HG02938 (cell line): Measurements from ENCODE around the gene KIF25.

ENCODE experiments used
- ATAC-seq: cut with Tn5 transposase; IDR thresholded peaks from one replicate; pipeline ENCODE4 v1.9.1; 2021; ENCODE audit warnings: mild to moderate bottlenecking, moderate library complexity; ENCODE audit not compliant: unreplicated experiment

KIF25 gene

DNA sequence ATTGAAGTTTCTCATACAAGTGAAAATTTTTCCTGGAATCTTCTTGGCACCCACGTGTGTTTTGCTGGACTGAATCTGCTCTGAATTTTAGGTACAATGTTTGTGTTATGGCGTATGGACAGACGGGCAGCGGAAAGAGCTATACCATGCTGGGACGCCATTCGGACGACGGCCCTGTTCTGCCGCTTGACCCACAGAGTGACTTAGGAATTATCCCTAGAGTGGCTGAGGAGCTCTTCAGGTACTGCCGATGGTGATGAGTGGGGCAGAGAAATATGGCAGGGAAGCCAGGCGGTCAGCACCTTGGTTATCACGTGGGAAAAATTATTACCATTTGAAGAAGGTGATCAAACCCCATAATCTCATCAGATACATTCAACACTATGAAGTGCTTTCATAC is 36.3 kb downstream of the KIF25 start:
- no peak for ATAC-seq

DNA sequence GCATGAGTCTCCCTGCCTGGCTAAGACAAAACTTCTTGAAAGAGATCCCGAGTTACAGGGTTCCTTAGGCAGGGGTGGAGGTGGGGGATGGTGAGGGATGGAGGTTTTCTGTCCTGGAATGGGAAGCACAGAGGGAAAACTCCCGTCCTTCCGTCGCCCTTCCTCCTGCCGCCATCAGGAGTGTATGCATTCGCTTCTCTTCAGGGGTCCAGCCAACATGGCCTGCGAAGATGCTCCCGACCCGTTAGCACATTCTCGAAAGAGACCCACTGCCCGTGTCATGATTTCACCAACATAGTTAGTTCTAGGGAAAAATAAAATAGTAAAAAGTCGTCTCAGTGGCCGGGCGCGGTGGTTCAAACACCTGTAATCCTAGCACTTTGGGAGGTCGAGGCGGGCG is 37.1 kb downstream of the KIF25 start:
- ATAC-seq, result no peak

DNA sequence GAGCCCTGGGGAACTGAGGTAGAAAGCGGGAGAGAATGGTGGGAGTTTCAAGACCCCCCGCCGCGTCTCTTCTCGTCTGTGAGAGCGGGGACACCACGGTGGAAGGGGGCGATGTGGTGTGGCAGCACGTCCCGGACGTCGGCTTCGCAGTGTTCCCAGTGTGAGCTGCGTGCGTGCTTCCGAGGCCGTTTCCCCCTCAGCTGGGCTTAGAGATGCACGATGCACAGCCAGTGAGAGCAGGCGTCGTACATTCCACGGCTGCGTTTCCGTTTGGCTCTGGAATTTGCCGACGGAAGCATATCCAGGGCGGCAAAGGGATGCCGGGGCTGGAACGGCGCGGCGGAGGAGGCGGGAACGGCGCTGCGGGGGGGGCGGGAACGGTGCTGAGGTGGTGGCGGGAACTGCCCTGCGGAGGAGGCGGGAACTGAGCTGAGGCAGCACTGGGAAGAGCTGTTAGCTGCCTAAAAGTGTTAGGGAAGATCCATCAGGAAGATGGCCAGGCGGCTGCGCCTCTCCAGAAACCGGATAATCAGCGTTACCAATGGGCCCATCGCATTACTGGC is 37.7 kb downstream of the KIF25 start:
- no peak for ATAC-seq

DNA sequence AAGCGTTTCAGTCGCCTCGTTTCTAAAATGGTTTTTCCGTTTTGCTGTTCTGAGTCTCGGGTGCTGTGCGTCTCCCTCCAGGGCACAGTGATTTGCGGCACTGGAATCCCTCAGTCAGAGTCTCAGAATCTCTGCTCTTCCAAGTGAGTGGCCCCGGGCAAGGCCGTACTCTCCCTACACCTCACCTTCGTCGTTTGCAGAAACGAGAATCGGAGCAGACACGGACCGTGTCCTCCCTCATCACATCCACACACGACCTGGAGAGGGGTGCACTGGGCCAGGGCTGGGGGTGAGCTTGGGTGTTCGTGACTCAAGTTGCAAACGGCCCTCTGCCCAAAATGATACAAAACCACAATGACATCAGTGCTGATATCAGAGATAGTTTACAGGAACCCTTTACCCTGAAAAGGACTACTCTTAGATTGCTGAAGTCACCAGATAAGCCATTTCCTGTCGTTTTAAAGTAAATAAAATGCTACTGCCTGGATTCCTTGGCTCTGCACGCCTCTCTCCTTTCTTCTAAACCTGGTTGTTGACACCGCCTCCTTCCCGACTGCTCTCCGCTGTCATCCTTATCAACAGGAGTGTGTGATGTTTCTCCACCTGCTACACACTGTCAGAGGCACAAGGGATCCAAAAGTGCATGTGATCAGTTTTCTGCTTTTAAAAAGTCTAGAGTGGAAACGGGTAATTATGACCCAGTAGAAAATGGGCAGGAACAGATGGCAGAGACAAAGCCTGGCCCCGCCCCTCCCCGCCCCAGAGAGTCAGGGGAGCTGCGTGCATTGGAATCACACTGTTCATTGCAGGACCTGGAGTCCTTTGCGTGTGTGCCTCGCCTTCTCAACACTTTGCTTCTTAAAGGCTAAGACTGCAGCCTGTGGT is 38.4 kb downstream of the KIF25 start:
- ATAC-seq, result no peak

DNA sequence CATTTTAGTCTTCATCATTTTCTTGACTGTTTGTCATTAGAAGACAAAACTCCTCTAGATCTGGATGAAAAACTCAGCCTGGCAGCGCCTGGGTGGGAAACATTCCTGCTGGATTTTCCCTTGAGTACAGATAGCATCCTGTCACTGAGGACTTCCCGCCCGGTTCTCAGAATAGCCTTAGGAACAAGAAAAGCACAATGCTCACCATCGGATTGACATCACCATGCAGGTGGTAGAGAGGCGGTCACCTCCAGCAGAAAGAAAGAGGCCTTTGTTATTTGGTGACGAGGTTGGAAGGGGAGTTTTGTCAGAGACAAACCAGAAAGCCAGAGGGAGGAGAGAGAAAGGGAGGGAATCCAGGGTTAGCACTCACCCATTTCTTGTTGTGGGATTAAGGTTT is 39.8 kb downstream of the KIF25 start:
- no peak for ATAC-seq

DNA sequence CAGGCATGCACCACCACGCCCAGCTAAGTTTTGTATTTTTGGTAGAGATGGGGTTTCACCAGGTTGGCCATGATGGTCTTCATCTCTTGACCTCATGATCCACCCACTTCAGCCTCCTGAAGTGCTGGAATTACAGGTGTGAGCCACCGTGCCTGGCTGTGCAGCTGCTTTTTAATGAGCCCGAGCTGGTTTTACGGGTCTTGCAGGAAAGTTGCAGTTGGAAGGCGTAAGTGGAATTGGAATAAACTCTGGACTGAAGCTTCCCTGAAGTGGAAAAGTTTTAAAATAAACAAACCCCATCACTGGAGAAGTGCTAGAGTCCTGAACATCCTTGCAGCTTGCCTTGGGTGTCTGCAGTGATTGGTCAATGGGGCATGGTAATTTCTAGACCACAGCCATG is 40.4 kb downstream of the KIF25 start:
- no peak for ATAC-seq

DNA sequence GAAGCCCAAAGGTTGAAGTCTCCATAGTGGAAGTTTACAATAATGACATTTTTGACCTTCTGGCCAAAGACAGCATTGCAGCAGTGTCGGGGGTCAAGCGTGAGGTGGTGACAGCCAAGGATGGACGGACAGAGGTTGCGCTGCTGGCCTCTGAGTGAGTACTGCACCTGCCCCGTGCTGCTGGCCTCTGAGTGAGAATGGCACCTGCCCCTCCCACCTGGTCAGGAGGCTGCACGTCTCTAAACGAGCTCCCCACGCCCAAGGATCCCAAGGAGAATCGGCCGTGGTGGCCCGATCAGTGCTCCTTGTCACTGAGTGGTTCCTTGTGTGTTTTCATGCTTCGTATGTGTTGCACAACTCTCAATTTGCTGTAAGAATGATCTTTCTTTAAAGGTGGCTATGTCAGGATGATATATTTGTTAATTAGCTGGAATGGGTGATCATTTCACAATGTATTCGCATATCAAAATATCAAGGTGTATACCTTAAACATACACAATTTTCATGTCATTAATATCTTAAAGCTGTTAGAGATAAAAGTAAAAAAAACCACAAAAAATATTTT is 41.2 kb downstream of the KIF25 start:
- ATAC-seq, result no peak

DNA sequence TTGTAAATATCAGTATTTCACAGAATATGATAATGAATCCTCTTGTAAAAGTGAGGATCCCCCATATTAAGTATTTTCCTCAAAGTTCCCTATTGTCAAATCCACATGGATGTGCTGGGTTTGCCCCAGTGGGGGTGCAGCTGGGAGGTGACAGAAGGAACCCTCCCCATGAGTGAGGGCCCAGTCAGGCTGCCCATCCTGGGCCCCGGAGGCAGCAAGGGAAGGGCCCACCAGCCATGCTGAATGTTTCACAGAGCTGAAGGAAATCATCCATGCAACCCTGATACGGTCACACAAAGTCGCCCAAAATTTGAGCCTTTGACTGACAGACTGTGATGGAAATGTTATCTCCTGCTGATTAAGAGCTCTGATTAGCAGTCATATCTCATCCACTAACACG is 41.8 kb downstream of the KIF25 start:
- ATAC-seq, result no peak

DNA sequence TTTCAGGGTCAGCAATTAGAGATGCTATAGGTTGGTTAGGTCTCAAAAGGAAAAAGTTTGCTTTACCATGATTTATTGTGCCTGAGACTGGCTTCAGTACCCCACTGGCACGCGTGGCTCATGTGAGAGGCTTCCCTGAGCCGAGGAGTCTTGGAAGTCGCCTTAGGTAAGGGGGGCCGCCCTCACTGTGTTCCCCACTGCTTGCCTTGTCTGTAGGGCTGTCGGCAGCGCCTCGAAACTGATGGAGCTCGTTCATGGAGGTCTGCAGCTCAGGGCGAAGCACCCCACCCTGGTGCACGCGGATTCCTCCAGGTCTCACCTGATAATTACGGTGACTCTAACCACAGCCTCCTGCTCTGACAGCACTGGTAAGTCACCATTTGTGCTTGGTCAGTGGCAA is 42.4 kb downstream of the KIF25 start:
- ATAC-seq, result no peak

DNA sequence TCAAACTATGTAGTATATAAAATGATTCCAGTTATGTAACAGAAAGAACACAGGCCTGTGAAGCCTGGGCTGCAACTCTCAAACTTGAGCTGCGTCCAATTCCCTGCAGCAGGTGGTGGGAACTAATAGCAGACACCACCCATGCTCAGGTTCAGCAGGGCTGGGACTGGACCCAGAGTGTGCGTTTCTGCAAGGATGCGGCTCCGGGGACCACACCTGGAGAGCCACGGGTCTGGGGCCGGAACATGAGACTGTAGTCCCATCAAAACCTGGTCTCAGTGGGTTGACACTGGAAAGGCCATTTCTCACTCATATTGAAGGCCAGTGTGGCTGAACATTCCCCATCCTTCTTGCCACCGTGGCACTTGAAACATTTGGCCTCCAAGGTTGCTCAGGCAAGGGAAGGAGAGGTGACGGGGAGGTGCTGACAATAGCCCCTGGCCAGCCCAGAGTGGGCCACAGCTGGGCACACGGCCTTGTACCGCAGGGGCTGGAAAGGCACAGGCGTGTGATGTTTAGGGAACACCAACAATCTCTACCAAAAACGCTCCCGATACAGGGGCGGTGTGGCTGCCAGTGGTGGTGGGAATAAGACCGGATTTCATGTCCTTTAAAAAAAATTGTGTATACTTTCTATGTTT is 43.5 kb downstream of the KIF25 start:
- no peak for ATAC-seq

DNA sequence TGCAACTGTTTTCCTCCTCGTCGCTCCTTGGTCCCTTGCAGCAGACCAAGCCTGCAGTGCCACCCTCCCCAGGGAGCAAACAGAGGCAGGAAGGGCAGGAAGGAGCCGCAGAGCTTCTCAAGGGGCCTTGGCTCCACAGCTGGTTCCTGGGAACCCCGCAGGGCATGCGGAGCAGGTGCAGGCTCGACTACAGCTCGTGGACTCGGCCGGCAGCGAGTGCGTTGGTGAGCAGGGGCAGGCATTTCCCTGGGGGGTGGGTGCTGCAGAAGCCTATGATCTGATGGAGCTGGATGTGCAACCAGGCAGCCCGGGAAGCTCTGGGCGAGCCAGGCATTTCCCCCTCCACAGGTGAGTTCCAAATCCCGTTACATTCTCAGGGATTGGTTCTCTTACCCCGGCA is 44.5 kb downstream of the KIF25 start:
- ATAC-seq, result no peak

DNA sequence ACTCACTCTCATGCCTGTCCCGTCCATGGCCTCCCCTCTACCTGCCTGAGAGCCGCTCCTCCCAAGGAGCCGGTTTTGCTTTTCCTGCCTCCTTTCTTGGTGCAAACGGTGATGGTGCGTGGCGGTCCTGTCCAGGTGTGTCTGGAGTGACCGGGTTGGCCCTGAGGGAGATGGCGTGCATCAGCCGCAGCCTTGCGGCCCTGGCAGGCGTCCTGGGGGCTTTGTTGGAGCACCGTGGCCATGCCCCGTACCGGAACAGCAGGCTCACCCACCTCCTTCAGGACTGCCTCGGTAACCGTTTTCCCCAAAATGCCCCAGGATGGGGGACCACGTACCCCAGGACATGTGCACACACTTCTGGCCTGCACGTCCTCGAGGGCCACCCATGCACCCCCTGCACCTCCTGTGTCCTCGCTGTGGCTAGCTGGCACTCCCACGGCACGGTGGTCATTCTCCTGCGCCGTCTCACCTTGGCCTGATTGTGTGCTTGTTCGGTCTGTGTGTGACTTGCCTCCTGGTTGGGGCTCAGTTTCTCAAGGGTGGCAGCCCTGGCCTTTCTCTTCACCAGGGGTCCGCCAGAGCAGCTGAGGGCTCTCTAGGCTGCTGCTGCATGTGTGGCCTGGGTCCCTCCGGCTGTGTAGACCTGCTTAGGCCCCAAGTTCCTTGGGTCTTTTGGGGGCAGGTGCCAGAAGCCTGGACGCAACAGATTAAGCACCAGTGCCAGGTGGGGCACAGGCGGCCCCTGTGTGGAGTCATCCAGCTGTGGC is 45.1 kb downstream of the KIF25 start:
- ATAC-seq, result no peak

DNA sequence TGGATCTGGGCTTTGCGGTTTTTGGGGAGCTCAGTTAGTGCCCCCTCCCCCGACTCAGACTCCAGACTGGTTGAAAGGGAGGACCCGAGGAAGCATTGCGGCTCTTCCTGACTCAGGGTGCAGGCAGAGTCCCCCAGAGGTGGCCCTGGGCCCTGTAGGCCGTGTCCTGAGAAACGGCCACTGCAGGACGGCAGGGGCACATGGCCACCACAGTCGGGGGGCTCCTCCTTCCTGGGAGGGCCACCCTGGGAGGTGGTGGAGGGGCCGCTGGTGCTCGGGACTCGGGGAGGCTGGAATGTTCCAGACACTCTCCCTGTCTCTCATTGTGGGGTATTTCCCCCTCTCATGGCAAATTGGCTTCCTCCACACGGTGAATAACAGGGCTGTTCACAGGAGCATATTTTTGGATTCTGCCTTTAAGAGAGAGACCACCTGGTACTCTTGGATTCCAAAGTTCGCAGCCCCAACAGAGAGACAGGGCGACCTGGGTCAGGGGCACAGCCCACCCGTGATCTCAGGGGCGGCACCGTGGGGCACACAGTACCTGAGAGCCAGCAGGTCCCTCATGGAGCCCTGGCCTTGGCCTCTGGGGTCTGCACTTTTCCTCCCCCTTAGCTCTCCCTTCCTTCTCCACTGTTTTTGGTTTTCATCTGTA is 45.8 kb downstream of the KIF25 start:
- no peak for ATAC-seq

DNA sequence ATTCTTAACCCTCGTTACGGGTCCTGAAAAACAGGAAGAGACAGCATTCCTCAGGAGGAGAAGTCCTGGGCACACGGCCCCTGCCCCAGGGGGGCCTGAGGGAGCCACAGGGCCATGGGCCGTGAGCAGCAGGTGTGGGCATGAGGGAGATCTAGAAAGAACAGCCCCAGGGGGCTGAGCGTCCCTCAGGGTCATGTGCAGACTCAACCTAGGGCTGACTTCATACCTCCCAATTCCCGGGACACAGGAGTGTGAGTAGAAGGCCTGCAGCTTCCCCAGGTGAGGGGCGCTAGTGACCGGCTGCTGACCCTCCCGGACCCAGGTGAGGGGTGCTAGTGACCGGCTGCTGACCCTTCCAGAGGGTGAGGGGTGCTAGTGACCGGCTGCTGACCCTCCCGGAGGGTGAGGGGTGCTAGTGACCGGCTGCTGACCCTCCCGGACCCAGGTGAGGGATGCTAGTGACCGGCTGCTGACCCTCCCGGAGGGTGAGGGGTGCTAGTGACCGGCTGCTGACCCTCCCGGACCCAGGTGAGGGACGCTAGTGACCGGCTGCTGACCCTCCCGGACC is 46.5 kb downstream of the KIF25 start:
- ATAC-seq, result no peak

DNA sequence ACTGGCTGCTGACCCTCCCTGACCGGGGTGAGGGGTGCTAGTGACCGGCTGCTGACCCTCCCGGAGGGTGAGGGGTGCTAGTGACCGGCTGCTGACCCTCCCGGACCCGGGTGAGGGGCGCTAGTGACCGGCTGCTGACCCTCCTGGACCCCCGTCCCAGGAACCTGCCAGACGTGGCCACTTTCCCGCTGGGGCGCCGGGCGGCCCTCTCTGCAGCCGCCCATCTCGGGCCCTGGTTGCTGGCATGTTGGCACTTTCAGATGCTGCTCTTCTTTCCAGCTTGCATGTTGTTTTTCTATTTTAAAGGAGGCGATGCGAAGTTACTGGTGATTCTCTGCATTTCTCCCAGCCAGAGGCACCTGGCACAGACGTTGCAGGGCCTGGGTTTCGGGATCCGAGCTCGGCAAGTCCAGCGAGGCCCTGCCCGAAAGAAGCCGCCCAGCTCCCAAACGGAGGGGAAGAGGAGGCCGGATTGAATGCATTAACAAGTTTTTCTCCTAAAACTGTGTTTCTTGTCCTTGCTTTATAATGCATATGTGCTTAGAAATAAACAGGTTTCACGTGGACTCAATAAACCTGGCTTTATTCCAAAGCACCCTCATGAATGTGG is 47.2 kb downstream of the KIF25 start:
- ATAC-seq, result no peak

DNA sequence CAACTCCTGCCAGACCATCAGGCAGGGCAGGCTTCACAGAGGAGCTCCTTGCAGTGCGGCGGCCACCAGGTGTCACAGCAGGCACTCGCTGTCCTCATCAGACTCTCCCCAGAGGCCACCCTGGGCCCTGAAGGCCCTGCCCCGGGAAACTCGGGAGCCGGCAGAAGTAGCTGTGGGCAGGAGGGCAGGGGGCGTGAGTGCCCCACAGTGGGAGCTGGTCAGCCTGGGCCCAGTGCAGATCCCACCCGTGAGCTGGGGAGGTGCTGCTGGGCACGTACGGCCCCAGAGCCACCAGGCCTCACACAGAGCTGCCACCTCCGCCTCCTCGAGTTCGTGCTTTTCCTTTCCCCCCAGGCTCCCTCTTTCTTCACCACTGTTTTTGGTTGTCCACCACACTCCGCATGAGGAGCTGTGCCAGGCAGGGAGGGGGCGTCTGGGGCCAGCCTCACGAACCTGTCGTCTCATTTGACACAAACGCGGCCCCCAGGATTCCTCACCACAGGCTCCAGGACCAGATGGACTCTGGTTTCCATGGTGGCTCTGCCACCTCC is 47.7 kb downstream of the KIF25 start:
- ATAC-seq, result no peak

DNA sequence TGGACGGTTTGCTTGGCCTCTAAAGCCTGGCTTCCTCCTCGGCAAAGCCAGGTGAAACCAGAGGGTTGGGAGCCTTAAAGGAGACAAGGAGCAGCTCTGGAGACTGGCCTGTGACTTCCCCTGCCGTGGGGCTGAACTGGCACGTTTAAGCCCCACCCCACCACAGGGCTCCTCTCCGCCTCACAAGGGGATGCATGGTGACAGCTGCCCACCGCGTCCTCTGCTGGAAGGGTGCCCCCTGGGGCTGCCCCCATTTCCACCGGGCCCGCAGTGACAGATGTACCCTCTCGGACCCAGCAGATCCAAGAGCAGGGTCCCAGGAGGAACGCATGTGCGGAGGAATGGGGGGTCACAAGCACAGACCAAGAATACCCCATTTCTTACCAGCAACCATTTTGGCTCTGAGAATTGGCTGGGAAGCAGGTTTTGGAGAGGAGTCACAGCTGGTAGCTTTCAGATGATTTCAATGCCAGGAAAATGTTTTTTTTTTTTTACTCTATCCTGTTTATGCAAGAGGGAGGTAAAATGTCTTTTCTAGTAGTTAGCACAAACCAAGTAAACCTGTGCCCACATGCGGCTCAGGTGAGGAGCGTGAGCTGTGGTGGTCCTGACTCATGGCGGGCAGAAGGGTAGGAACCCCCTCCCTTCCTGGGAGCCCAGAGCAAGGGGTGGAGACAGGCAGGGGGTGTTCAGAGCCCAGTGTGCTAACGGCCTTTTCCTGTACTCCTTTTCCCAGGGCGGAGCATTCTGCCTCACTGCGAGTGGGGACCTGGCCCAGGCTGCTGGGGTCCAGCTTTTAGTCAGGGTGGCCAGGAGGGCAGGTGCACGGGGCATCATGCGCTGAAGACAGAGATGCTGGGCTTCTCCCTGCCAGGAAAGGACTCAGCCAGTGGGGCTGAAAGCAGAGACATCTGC is 48.5 kb downstream of the KIF25 start:
- no peak for ATAC-seq

DNA sequence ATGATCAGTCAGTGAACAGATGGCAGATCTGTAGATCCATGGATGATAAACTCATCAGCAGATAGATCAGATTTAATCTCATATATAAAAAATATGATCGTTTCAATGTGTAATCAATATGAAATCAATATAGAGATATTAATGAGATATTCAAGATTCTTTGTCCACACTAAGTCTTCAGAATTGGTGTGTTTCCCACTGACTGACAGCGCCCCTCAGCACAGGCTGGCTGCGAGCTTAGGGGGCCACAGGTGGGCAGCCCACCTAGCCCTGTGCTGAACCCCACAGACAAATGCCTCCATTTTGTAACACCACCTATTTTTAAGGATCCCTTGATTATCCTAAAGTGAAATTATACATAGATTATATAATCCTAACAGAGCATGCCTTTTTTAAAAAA is 49.2 kb downstream of the KIF25 start:
- no peak for ATAC-seq
